ENCODE measurements around the gene STOML1.

The STOML1 gene

DNA sequence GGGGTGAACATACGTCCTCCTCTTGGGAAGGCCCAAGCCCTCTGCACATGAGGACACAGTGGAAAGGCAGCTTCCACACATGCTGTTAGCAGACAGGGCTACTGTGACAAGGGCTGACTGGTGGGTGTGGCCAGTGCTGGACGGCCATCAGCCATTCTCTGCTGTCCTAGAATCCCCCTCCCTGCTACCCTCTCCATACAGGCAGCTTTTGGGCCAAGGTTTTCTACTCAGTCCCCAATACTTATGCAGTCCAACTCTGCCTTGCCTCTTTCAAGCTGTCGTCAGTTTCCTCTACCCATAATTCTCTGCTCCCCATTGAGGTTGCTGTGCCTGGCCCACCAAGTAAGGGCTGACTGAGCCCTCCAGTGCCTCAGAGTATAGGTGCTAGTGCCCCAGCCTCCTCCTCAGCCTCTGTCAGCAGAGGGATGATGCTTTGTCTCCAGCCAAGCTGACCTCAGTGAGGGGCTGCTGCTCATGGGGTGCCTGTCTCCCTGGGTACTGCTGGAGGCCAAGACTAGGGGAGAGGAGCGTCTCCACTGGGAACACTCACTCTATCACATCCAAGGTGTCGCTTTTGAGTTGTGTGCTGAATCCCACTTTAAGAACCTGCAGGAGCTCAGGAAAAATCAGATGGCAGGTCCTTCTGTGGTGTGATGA is 63.0 kb downstream of the STOML1 start:
- DNase-seq (ENCODE audit: low spot score): no peak
